HL-60 (cell line): ENCODE measurements around the gene COPS7B.

Experiments used
- GABPA ChIP-seq: IDR thresholded peaks from 2 replicates; pipeline ENCODE4 v1.6.1; 2012; ENCODE audit warnings: low read depth
- POLR2AphosphoS5 ChIP-seq: IDR thresholded peaks from 2 replicates; pipeline ENCODE4 v1.6.1; 2012; ENCODE audit warnings: low read depth
- SPI1 ChIP-seq: IDR thresholded peaks from 2 replicates; pipeline ENCODE4 v1.6.1; 2012; ENCODE audit warnings: low read depth, mild to moderate bottlenecking, borderline replicate concordance
- TF ChIP-seq, protein P1 (sequence below): IDR thresholded peaks from one replicate; pipeline ENCODE4 v1.5.1; 2011; ENCODE audit warnings: low read length, control low read depth, inconsistent platforms; ENCODE audit not compliant: insufficient read depth
- TF ChIP-seq, protein P2 (sequence below): IDR thresholded peaks from 2 replicates; pipeline ENCODE4 v1.6.1; 2012; ENCODE audit warnings: low read depth; ENCODE audit not compliant: insufficient replicate concordance

DNA sequence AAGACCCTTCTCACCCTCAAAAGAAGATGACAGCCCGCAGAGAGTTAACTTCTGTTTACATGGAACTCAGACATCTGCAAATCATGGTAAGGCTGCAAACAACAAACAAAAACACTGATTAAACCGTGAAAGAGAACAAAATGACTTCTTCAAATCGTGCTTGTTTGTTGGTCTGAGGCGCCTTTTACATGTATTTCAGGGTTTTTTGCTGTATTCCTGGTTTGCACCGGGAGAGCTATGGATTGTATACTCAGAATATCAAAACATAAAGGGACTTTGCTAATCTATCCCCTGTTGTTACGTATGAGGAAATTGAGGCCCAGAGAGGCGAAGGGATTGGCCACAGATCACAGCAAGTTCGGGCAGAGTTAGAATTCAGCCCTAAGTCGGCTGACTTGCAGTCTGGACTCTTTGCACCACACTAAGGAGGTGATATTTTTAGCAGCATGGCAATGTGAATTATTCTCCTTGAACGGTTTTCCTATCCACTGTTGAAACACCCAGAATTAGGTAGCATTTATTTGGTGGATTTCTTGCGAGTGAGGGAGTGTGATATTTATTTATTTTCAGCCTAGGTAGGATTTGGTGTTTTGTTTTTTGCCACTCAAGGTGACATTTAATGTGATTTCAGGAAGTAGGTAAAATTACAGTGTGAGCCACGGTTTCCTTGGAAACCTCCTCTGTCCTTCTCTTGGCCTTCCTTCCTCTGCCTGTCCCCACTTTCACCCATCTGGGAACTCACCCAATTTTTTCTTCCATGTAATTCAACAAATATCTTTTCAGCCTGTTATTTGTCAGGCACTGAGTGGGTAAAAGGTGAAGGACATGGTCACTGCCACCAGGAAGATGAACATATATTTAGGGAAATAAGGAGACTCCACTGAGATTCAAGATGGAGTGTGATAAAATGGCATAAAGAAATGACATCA is 4.2 kb upstream of the COPS7B start:
- TF ChIP-seq, protein P1, sequence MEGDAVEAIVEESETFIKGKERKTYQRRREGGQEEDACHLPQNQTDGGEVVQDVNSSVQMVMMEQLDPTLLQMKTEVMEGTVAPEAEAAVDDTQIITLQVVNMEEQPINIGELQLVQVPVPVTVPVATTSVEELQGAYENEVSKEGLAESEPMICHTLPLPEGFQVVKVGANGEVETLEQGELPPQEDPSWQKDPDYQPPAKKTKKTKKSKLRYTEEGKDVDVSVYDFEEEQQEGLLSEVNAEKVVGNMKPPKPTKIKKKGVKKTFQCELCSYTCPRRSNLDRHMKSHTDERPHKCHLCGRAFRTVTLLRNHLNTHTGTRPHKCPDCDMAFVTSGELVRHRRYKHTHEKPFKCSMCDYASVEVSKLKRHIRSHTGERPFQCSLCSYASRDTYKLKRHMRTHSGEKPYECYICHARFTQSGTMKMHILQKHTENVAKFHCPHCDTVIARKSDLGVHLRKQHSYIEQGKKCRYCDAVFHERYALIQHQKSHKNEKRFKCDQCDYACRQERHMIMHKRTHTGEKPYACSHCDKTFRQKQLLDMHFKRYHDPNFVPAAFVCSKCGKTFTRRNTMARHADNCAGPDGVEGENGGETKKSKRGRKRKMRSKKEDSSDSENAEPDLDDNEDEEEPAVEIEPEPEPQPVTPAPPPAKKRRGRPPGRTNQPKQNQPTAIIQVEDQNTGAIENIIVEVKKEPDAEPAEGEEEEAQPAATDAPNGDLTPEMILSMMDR, result no peak
- TF ChIP-seq POLR2AphosphoS5 (no peak), GABPA (no peak), SPI1 (no peak)
- TF ChIP-seq, protein P2, sequence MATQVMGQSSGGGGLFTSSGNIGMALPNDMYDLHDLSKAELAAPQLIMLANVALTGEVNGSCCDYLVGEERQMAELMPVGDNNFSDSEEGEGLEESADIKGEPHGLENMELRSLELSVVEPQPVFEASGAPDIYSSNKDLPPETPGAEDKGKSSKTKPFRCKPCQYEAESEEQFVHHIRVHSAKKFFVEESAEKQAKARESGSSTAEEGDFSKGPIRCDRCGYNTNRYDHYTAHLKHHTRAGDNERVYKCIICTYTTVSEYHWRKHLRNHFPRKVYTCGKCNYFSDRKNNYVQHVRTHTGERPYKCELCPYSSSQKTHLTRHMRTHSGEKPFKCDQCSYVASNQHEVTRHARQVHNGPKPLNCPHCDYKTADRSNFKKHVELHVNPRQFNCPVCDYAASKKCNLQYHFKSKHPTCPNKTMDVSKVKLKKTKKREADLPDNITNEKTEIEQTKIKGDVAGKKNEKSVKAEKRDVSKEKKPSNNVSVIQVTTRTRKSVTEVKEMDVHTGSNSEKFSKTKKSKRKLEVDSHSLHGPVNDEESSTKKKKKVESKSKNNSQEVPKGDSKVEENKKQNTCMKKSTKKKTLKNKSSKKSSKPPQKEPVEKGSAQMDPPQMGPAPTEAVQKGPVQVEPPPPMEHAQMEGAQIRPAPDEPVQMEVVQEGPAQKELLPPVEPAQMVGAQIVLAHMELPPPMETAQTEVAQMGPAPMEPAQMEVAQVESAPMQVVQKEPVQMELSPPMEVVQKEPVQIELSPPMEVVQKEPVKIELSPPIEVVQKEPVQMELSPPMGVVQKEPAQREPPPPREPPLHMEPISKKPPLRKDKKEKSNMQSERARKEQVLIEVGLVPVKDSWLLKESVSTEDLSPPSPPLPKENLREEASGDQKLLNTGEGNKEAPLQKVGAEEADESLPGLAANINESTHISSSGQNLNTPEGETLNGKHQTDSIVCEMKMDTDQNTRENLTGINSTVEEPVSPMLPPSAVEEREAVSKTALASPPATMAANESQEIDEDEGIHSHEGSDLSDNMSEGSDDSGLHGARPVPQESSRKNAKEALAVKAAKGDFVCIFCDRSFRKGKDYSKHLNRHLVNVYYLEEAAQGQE, result no peak
